ENCODE measurements around the gene TNP1.

The TNP1 gene

GRCh38 chr2:216872624-216873023 is 12.8 kb upstream of the TNP1 start:
- no peak for DNase-seq

DNA sequence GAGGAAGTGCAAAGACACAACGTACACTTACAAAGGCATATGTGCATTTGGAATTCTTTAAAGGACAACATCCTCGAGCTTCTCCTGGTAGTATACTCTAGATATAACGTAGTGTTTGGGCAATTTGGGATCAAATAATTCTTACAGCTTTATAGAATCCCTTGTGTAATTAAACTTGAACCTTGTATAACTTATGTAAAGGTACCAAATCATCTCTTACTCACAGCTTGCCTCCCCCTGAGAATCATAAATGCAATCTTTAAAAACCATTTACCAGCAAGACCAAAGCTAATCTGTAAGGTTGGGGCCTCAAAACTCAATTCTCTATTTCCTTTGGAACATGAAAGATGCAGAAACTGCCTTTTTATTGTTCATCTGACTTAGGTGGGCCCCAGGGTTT is 12.2 kb upstream of the TNP1 start:
- no peak for DNase-seq

- no peak for DNase-seq
These were observed 11.6 kb upstream of the TNP1 start for GRCh38 chr2:216871333-216871934.

- DNase-seq: no peak
These were observed 10.9 kb upstream of the TNP1 start for GRCh38 chr2:216870508-216871332.

DNA sequence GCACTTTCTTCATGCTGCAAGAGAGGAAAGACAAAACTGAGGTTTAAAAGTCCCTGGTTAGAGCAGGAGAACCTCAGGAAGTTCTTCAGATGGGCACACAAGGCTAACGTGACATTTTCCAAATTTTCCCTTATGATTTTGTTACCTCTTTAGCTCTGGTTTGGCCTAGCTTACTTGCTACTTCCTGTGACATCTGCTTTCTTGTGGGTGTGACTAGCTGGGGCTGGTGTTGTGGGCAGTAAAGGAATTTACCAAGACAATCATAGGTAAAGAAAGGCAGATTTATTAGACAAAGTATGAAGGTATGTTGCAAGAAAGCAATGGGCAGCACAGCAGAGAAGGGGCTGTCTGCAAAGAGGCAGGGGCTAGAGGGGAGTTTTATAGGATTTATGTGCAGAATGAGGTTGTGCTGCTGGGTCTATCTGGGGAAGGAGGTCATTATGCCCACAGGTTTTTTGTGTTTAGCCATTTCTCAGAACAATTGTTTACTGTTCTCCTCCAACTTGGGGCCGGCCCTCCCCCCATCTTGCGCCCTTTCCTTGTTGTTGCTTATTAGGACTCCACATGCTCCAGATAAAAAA is 6.7 kb upstream of the TNP1 start:
- DNase-seq: no peak

GRCh38 chr2:216865658-216866057 is 5.8 kb upstream of the TNP1 start:
- DNase-seq: no peak

GRCh38 chr2:216863946-216864345 is 4.1 kb upstream of the TNP1 start:
- DNase-seq: no peak

DNA sequence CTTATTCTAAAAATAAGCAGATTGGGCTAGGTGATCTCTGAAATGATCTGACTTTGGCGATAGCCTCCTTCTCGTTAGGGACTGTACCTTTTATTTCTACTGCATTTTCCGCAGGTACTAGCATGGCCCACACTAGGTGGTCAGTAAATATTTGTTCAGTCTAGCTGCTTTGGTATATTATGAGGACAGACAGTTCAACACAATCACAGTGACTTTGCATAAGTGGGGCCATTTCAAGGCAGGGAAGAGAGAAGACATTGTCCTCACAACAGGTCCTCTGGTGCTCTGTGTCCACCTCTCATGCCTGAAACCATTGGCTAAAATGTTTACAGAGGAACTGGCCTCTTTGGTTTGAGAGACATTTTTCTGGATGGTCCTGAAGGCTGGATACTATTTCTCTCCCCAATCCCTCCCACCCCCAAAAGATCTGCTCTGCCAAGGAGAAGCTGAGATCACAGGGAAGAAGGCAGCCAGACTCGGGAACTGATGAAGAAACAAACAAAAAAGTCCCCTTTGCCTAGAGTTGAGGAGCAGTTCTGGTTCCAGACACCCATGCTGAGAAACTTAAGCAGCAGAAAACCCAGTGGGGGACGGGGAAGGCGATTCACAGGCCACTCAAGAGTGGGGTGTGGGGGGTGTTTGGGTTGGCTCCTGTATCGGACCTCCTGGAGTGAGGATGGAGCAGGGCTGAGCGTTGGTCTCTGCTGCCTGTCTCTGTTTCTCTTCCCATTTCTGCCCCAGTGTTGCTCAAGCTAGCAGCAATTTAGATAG is 2.9 kb upstream of the TNP1 start:
- DNase-seq: no peak

DNA sequence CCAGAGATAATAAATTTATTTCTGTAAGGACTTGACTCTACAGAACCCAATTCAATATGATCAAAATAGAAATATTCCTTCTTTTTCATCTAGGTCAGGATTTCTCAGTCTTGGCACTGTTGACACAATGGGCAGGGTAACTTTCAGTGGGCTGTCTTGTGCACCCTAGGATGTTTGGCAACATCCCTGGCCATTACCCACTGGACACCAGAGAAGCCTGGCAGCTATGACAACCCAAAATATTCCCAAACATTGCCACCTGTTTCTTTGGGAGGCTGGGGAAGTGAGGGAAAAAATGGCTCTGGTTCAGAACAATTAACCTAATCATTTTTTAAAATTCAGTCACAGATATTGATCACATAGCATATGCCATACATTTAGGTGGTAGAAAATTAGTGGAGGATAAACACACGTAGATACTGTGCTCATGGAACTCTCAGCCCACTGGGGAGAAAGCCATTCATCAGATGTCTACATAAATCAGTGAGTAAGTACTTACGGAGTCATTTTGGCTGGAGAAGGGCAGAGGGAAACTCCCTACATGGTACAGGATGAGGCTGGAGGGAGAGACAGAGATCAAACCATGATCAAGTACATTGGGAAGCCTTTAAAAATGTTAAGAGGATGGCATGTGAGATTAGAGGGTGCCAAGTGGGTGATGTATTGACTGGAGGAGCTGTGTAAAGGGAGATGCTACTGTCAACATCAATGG is 718 bp upstream of the TNP1 start:
- DNase-seq: no peak

DNA sequence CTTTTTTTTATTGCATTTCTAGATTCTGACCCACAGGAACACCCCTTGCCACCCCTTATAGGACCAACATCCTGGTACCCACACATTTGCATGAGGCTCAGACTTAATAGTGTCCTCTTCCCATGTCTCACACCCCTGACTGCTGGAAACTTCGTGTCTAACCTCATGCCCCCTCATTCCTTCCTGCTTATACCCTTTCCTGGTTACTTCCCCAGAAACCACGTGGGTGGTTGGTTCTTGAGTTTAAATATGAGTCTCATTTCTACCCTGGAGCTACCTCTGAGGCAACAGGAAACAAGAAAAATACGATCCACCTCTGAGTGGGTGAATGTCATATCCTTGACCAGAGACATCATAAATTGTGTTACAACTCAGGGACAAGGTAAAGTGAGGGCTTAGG is 1.6 kb downstream of the TNP1 start:
- no peak for DNase-seq

GRCh38 chr2:216857131-216857550 is 2.7 kb downstream of the TNP1 start:
- no peak for DNase-seq

- no peak for DNase-seq
These were observed 3.3 kb downstream of the TNP1 start for GRCh38 chr2:216856406-216857065.

- no peak for DNase-seq
These were observed 4.3 kb downstream of the TNP1 start for GRCh38 chr2:216855605-216856004.

DNA sequence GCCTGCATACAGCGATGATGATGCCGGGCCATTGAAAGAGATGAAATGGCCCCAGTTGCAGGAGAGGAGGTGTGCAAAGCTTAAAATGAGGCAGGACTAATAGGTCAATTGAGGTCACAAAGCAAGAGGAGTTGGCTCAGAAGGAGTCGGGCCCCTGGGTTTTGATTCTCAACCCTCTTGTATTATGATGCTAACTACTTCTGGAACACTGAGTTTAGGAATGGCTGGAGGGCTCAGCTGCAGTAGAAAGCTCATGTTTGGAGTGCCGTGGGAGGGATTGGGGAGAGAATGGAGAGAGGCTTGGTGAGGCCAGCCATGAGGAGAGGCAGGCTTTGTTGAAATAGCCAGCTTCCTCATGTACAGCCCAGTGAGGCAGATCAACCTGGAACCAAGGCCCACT is 4.8 kb downstream of the TNP1 start:
- DNase-seq: no peak

DNA sequence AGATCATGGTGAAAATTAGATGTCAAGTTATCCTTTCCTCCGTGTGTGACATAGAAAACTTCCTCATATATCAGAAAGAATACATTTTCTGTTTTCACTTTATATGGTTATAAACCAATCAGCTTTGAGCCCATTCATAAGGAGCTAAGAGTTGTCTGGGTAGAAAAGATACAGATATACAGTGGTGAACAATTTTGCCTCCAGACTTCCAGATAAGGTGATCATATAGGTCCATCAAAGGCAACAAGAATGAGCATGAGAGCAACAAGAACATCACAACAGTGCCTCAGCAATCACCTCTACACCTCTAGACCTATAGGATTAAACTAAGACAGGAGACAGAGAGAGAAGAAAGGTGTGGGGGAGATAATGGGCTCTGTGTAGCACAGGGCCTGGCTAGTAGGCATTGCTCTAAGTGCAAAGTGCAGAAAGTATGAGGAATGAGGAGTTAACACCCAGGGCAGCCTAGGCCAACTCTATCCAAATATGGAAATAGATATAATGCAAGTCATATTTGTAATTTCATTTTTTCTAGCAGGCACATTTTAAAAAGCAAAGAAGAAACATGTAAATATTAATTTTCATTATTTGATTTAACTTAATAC is 8.3 kb downstream of the TNP1 start:
- no peak for DNase-seq

DNA sequence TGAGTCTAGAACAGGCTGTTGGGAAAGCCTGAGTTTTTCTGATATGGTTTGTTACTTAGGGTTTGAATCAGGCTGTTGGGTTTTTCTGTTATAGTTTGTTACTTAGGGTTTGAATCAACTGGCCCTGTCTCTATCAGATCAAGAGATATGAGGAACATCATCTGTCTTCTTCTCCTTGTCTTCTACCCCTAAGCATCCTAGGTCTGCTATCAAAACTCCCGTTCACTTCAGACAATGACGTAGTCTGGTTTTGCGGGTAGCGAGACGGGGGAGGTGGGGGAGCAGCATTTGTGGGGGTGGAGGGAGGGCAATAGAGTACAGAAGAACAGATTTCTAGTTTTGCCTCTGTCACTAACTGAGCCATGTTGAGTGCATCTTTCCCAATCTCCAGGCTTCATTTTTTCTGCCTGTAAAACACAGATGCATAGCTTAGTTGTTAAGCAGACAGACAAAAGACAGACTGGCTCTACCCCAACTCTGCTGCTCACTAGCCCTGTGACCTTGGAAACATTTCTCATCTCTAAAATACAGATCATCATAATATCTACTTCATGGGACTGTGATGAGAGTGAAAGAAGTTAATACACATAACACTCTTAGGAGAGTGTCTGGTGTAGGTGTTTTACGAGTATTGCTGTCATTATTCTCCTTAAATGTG is 9.1 kb downstream of the TNP1 start:
- DNase-seq: no peak

- no peak for DNase-seq
These were observed 9.9 kb downstream of the TNP1 start for GRCh38 chr2:216849987-216850386.

DNA sequence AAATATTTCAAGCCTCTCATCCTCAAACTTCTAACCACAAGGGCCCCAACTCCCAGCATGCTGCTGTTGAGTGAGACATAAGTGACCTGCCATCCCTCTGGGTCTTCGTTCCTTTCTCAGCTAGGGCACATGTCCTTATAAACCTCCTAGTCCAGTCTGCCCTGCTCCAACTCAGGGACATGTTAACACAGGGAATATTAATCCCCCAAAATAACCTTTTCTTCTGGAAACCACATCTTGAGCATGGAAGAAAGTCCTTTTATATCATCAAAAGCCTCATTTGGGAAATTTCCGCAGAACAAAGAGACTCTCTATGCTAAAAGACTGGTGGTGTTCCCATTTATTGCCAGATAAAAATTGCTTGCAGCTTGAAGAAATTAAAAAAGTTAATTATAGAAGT is 14.4 kb downstream of the TNP1 start:
- DNase-seq: no peak

DNA sequence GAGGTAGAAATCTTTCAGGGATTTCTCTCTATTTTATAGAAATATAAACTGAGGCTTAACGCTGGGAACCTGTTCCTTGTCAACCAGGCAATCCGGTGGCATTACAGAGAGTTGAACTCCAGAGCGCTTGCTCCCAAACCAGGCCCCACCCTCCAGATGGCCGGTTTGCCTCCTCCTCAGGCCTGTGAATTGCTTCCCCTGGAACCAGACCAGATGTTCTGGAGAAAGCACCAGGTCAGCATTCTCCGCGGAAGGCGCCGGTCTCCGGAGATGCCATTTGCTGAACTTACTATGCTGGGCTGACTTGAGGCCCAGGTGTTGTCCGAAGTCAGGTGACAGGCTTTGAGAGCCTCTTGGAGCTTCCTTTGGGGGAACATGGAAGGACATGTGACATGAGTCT is 17.2 kb downstream of the TNP1 start:
- no peak for DNase-seq

DNA sequence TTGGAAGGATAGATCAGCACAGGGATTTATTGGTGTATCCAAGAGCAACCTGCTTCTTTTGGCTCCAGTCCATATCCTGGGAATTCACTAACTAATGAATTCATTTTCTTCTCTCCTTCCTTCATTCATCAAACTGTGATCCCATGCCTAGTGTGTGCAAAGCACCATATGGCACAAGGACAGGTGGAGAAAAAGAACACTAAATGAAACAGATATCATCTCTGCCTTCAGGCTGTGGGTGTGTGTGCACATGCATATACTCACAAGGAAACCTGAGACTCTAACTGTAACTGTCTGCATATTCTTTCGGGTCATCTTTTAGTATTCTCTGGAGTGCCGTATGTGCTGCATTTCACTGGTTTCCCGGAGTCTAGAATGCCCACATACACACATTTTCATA is 20.2 kb downstream of the TNP1 start:
- no peak for DNase-seq

GRCh38 chr2:216838151-216838550 is 21.7 kb downstream of the TNP1 start:
- no peak for DNase-seq

Data from T1000 (cell line).